ENCODE results near the gene VPS13D. TPM values are rescaled to one million over a fixed set of nuclear protein-coding genes. Genes with fewer than 3 reads are reported as not detected.
"Not testable (repeated sequence)": the region's sequence is repeated elsewhere in the genome, so short reads cannot be mapped to it uniquely, and the experiment has no call there.

Gene VPS13D
- total and polyA plus RNA-seq, 2 donors (not counting 3 experiments of a cell fraction or from before 2014, with no cell fraction given): 13.6 to 48.5 TPM

DNA sequence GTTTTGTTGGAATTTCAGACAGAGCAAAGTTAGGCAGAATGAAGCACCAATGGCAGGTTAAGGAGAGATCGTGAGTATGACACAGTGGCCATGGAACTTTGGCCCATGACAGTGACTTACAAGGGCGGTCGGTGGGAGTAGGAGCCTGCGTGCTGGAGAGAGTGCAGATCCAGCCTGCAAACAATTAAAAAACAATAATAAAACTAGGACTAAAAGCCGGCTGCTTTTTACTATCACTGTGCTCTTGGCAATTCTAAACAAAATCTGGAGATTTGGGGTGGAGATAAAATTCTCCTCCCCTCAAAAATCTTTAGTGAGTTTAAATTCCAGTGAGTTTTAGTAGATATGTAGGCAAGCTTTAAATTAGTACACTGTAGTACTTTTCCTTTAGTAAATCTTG, 291.3 kb downstream of the VPS13D start:
- dilution Hi-C loops (cut with MboI; ENCODE audit: extremely low pct_ligation_motif_present, low sequenced_read_pairs): no loop called here
- DNase-seq (ENCODE audit: low read depth, low spot score) (no peak), FAIRE-seq (no peak)
- no TSS peak for BruUV-seq (replicated peaks)
- no peaks in the 10 kb centered on the region for H3K27me3 ChIP-seq (ENCODE audit: control insufficient read depth in 2 of 2, insufficient read depth in 2 of 2, low read length in 2 of 2)
- CTCF ChIA-PET: interaction anchor here (1.1 kb wide), 1 partner anchor 138 kb away, joined by 3 read pairs; no protein-coding TSS in a partner anchor
- H3K4me3 ChIP-seq (replicated peaks in 1 of 3; ENCODE audit: insufficient read depth in 1 of 3, low read depth in 1 of 3, low read length in 3 of 3): no peak overlapping the region
- H3K27ac ChIP-seq (ENCODE audit: insufficient read depth, low read depth, low read length): no peak overlapping the region
- no peaks in the 10 kb centered on the region for H3K9me3 ChIP-seq (replicated peaks; ENCODE audit: control insufficient read depth, insufficient read depth, low read length)
- H3K79me2 ChIP-seq (ENCODE audit: control insufficient read depth, insufficient read depth, low read length): no peaks in the 10 kb centered on the region
- H3K9me1 ChIP-seq (replicated peaks; ENCODE audit: control insufficient read depth, extremely low read depth, insufficient read depth, low read length): no peaks in the 10 kb centered on the region
- peaks cover 2% of the 10 kb centered on the region for H3K4me1 ChIP-seq (ENCODE audit: control insufficient read depth, extremely low read depth, insufficient read depth, low read length)
- no peak overlapping the region for H3K4me2 ChIP-seq (ENCODE audit: insufficient read depth, low read length)
- POLR2A ChIA-PET: no interaction called here
- H2AFZ ChIP-seq (ENCODE audit: low read depth, low read length): no peak overlapping the region
- TF ChIP-seq, protein P1, sequence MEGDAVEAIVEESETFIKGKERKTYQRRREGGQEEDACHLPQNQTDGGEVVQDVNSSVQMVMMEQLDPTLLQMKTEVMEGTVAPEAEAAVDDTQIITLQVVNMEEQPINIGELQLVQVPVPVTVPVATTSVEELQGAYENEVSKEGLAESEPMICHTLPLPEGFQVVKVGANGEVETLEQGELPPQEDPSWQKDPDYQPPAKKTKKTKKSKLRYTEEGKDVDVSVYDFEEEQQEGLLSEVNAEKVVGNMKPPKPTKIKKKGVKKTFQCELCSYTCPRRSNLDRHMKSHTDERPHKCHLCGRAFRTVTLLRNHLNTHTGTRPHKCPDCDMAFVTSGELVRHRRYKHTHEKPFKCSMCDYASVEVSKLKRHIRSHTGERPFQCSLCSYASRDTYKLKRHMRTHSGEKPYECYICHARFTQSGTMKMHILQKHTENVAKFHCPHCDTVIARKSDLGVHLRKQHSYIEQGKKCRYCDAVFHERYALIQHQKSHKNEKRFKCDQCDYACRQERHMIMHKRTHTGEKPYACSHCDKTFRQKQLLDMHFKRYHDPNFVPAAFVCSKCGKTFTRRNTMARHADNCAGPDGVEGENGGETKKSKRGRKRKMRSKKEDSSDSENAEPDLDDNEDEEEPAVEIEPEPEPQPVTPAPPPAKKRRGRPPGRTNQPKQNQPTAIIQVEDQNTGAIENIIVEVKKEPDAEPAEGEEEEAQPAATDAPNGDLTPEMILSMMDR (IDR thresholded peaks at IDR 0.05; ENCODE audit: extremely low read depth in 1 of 2, insufficient read depth in 1 of 2, low read depth in 1 of 2, low read length in 2 of 2): no peak
- no peak for TF ChIP-seq FOS (IDR thresholded peaks at IDR 0.05; ENCODE audit: borderline replicate concordance, insufficient read depth, low read length)
- no peak for TF ChIP-seq MAX (IDR thresholded peaks at IDR 0.05; ENCODE audit: insufficient read depth, insufficient read length)
- no peak for TF ChIP-seq JUN (IDR thresholded peaks at IDR 0.05; ENCODE audit: borderline replicate concordance, insufficient read depth, insufficient read length, low read depth)
- no peak for TF ChIP-seq MYC (IDR thresholded peaks at IDR 0.05; ENCODE audit: low read depth, low read length)
- TF ChIP-seq EZH2 (IDR thresholded peaks at IDR 0.05; ENCODE audit: borderline replicate concordance, low read depth, low read length, severe bottlenecking): no peak
- no peak for TF ChIP-seq GATA2 (IDR thresholded peaks at IDR 0.05; ENCODE audit: insufficient read depth, insufficient read length, low read depth, low read length)
- TF ChIP-seq POLR2AphosphoS5 (IDR thresholded peaks at IDR 0.05; ENCODE audit: insufficient read depth, low read depth, low read length): no peak
- no peak for TF ChIP-seq POLR2A (IDR thresholded peaks at IDR 0.05; ENCODE audit: low read depth, low read length)
- no peaks in the 10 kb centered on the region for H3K36me3 ChIP-seq (ENCODE audit: control insufficient read depth in 2 of 2, extremely low read depth in 1 of 2, insufficient read depth in 2 of 2, low read length in 2 of 2)
- no peak overlapping the region for H3K9ac ChIP-seq (replicated peaks; ENCODE audit: extremely low read depth, insufficient read depth, low read length)
- intact Hi-C loops (cut with micrococcal nuclease): no loop called here
- no peaks in the 10 kb centered on the region for H4K20me1 ChIP-seq (replicated peaks; ENCODE audit: control insufficient read depth, extremely low read depth, insufficient read depth, low read length)

DNA sequence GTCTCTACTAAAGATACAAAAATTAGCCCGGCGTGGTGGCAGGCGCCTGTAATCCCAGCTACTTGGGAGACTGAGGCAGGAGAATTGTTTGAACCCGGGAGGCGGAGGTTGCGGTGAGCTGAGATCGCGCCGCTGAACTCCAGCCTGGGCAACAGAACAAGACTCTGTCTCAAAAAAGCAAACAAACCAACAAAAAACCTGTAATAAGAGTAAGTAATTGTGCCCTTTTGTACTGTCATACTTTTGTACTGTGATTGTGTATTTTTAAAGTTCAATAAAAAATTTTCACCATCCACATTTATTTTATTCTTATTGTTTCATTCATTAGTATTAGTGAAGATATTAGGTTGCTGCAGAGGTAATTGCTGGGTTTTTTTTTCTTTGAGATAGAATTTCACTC, 292.9 kb downstream of the VPS13D start:
- intact Hi-C loops (cut with micrococcal nuclease); H3K4me3 ChIP-seq (replicated peaks in 1 of 3; ENCODE audit: insufficient read depth in 1 of 3, low read depth in 1 of 3, low read length in 3 of 3); H2AFZ ChIP-seq (ENCODE audit: low read depth, low read length); H3K36me3 ChIP-seq (ENCODE audit: control insufficient read depth in 2 of 2, extremely low read depth in 1 of 2, insufficient read depth in 2 of 2, low read length in 2 of 2); H4K20me1 ChIP-seq (replicated peaks; ENCODE audit: control insufficient read depth, extremely low read depth, insufficient read depth, low read length); dilution Hi-C loops (cut with MboI; ENCODE audit: extremely low pct_ligation_motif_present, low sequenced_read_pairs); CTCF ChIA-PET; H3K9me1 ChIP-seq (replicated peaks; ENCODE audit: control insufficient read depth, extremely low read depth, insufficient read depth, low read length); DNase-seq (ENCODE audit: low read depth, low spot score); POLR2A ChIA-PET; H3K9me3 ChIP-seq (replicated peaks; ENCODE audit: control insufficient read depth, insufficient read depth, low read length); H3K27me3 ChIP-seq (ENCODE audit: control insufficient read depth in 2 of 2, insufficient read depth in 2 of 2, low read length in 2 of 2); FAIRE-seq; H3K4me1 ChIP-seq (ENCODE audit: control insufficient read depth, extremely low read depth, insufficient read depth, low read length); H3K79me2 ChIP-seq (ENCODE audit: control insufficient read depth, insufficient read depth, low read length); H3K9ac ChIP-seq (replicated peaks; ENCODE audit: extremely low read depth, insufficient read depth, low read length); H3K4me2 ChIP-seq (ENCODE audit: insufficient read depth, low read length); BruUV-seq (replicated peaks); H3K27ac ChIP-seq (ENCODE audit: insufficient read depth, low read depth, low read length): not testable (repeated sequence)

Data from endothelial cell of umbilical vein (primary cell).